Activated T-cell treated with anti-CD3 and anti-CD28 coated beads, Interleukin-2, amount 50 U/mL, for 48 hours (primary cell): Measurements from ENCODE around the gene IL25.
"Not testable (repeated sequence)": the region's sequence is repeated elsewhere in the genome, so short reads cannot be mapped to it uniquely, and the experiment has no call there.

Experiments
- DNase-seq, 2 experiments: peaks; one replicate each; pipeline ENCODE4 v3.0.0-alpha.2; 2020

The IL25 gene

GRCh38 chr14:23376482-23377197, 4.0 kb downstream of the IL25 start, which contains the start of gene CMTM5:
CMTM5 (plus strand) TSS chr14:23377046; CDS start chr14:23377252, 206 bp downstream.
- DNase-seq = no peak

DNA sequence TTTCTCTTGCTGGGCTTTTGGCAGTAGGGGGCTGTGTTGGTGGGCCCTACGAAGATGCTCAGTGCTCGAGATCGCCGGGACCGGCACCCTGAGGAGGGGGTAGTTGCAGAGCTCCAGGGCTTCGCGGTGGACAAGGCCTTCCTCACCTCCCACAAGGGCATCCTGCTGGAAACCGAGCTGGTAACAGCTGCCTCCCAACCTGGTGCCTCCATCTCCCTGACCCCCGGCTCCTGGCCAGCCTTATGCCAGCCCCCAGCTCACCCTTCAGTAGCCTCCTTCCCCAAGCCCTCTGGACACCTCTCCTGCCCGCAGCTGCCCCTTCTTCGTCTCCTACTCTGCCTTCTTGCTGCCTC, 4.6 kb downstream of the IL25 start:
- DNase-seq = no peak

- DNase-seq = no peak
These were observed 5.3 kb downstream of the IL25 start for GRCh38 chr14:23377573-23378563.

DNA sequence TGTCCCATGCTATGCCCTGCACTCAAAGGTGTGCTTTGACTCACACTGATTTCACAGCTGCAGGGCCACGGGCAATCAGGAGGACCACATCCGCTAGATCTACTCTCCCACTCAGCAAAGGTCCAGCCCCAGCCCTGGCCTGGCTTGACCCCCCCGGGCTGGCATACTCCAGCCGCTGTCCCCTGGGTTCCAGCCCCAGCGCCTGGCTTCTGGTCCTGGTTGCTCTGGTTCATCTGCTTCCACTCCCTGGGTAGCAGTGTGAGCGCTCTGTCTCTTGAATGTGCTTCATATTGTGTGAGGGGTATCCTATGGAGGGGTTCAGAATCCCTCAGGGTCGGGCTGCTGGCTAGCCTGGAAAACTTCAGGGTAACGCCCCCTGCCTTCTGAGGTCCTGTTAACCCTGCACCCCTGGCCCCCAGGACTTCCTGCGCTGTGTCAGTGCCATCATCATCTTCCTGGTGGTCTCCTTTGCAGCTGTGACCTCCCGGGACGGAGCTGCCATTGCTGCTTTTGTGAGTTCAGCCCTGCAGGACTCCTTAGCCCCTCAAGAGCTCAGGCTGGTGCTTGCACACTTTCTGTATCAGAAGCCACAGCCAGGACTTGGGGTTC, 6.1 kb downstream of the IL25 start:
- no peak for DNase-seq

- peak; percentile 71 to 77 for DNase-seq
These were observed 7.0 kb downstream of the IL25 start for GRCh38 chr14:23379366-23380196.

GRCh38 chr14:23380197-23380914, 7.7 kb downstream of the IL25 start:
- no peak for DNase-seq

GRCh38 chr14:23380976-23381375, 8.4 kb downstream of the IL25 start:
- no peak for DNase-seq

- DNase-seq = no peak
These were observed 9.3 kb downstream of the IL25 start for GRCh38 chr14:23381871-23382270.

- DNase-seq = no peak
These were observed 9.7 kb downstream of the IL25 start for GRCh38 chr14:23382276-23382675.

DNA sequence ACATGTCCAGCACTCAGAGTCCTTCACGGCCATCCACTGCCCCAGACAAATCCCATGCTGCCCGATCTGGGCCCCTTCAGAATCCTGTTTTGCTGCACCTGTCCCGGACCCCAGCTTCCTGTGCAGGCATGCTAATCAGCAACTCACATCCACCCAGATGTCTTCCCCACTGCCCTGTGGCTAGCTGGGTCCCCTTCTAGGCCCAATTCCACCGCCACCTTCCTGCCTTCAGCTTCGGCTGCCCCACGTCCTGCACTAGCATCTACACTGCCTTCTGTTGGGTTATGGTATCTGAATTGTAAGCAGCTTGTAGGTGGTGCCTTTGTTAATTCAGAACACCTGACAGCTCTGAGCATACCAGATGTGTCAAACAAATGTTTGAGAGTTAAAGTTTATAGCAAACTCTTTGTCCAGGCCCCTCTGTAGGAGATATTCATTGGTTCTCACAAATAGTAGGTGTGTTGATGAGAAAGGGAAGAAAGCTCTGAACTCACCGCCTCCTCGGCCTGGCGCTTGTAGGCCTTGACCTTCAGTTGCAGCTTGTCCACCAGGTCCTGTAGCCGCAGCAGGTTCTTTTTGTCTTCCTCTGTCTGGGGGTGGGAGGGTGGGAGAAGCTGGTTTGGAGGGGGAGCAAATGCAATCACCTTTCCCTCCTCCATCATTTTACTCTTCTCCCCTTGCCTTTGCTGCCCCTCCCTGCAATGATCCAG, 10.3 kb downstream of the IL25 start:
- DNase-seq = no peak

GRCh38 chr14:23384364-23385080, 11.9 kb downstream of the IL25 start:
- DNase-seq = no peak

GRCh38 chr14:23385244-23385641, 12.6 kb downstream of the IL25 start:
- DNase-seq = no peak

DNA sequence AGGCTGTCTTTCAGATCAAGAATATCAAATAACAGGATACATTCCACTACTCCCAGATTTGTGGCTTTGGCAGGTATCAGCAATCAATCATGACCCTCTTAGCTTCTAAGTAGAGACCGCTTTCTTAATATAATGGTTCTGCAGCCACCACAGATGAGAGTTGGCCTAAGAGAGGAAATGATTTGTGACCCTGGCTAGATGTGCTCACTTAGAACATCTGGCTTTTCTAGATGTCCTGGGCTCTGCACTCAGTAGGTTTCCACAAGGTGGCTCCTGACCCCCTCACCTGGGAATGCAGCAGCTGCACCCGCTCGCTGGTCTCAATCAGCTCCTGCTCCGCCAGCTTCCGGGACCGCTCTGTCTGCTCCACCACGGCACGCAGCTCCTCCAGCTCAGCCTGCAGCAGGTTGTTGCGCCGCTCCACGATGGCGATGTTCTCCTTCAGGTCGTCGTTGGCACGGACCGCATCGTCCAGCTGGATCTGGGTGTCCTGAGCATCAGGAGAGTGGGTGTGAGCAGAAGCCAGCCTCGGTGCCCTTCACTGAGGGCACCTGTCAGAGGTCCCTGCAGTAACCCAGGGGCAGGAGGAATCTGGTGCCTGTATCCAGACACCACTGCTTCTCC, 13.1 kb downstream of the IL25 start:
- no peak for DNase-seq

DNA sequence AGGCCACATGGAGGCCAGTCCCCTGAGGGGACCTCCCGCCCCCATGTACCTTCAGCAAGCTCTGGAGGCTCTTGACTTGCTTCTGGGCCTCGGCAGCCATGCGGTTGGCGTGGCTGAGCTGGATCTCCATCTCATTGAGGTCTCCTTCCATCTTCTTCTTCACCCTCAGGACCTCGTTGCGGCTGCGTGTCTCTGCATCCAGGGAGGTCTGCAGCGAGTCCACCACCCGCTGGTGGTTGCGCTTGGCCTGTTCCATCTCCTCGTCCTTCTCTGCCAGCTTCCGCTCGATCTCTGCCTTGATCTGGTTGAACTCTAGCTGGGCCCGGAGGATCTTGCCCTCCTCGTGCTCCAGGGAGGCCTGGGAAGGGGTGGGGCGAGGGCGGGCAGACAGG, 13.7 kb downstream of the IL25 start:
- DNase-seq = not testable (repeated sequence)

DNA sequence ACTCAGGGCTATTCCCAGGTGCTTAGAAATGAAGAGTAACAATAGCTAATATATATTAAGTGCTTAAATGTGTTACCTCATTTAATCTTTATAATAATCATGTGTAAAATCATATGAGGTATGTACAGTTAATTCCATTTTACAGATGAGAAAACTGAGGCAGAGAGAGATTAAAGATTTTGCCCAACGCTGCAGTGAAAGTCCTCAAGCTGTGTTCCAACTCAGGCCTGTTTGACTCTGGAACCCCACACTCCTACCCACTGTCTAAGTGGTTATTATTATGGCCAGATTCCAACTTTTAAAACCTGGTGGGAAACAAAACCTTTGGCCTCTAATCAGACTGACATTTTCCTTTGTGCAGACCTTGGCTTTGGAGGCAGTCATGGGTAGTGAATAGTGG, 14.4 kb downstream of the IL25 start:
- no peak for DNase-seq

DNA sequence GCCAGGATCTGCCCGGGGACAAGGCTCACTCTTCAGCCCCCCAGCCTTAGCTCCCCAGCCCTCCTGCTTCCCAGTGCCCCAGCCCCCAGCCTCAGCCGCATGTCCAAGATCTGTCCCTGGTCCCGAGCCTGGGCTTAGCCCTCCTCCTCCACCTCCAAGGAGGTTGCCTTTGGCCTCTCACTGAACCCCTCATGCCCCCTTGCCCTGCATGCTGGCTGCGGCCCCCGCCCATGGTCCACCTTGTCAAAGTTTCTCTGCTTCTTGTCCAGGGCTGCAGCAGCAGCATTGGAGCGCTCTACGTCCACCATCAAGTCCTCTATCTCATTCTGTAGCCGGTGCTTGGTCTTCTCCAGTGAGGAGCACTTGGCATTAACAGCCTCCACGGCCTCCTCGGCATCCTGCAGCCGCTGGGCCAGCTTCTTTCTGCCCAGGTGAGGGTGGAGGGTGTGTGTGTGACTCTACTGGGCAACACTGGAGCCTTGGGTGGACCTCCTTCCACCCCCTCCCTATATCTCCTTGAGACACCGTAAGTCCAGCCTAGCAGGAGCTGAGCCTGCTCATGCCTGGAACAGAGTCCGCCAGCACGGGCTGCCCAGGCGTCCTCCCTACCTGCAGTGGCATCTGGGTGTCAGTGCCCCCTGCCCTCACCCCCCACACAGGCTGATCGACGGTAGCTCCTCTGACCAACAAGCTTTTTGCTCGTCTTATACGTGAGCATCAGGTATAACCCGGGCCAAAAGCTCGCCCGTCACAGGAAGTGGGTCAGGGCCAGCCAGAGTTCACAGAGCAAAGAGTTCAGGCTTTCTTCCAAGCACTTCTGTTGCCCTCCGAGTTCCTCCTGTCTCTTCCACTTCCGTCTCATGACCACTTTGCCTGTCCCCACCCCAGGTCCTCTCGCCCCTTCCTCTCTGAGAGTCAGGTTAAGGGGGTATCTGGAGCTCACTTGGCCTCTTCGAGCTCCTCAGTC, 15.6 kb downstream of the IL25 start:
- no peak for DNase-seq

DNA sequence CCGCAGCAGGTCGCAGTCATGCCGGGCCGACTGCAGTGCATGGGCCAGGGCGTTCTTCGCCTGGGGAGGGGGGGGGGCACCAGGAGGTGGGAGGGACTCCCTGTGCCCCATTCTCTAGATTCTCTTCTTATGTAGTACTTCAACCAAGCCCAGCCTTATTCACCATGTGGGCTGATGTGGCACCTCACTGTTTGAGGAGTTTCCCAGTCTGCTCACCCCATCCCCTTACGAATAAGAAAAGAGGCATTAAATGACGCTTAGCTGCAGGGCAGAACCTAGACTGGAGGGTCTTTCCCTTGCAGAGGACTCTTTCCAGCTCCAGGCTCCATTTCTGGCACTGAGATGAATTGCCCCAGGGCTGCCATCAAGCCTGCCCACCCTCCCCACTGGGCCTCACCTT, 16.4 kb downstream of the IL25 start:
- DNase-seq = no peak

GRCh38 chr14:23389396-23389795, 16.8 kb downstream of the IL25 start:
- DNase-seq = no peak

GRCh38 chr14:23389871-23390270, 17.3 kb downstream of the IL25 start:
- not testable (repeated sequence) for DNase-seq
